GM19455 (cell line): Measurements from ENCODE around the gene HP1BP3.

Source experiments
- ATAC-seq: cut with Tn5 transposase; IDR thresholded peaks from one replicate; pipeline ENCODE4 v1.9.1; 2021; ENCODE audit not compliant: unreplicated experiment

HP1BP3 gene

GRCh38 chr1:20712215-20712577 lies 74.9 kb downstream of the HP1BP3 start:
- ATAC-seq: no peak

GRCh38 chr1:20711285-20712214 lies 75.6 kb downstream of the HP1BP3 start:
- ATAC-seq: no peak

GRCh38 chr1:20710469-20711284 lies 76.4 kb downstream of the HP1BP3 start:
- ATAC-seq: no peak

GRCh38 chr1:20709868-20710267 lies 77.2 kb downstream of the HP1BP3 start:
- no peak for ATAC-seq

GRCh38 chr1:20708891-20709290 lies 78.2 kb downstream of the HP1BP3 start:
- ATAC-seq: no peak

- no peak for ATAC-seq
Observed at GRCh38 chr1:20708057-20708456, 79.0 kb downstream of the HP1BP3 start.

- ATAC-seq: no peak
Observed at GRCh38 chr1:20706841-20707240, 80.3 kb downstream of the HP1BP3 start.

- ATAC-seq: no peak
Observed at GRCh38 chr1:20705203-20705755, 81.8 kb downstream of the HP1BP3 start.

GRCh38 chr1:20704390-20705202 lies 82.5 kb downstream of the HP1BP3 start:
- ATAC-seq: no peak

GRCh38 chr1:20703124-20703756 lies 83.9 kb downstream of the HP1BP3 start:
- no peak for ATAC-seq

GRCh38 chr1:20702416-20702815 lies 84.7 kb downstream of the HP1BP3 start:
- ATAC-seq: no peak

- no peak for ATAC-seq
Observed at GRCh38 chr1:20701847-20702246, 85.3 kb downstream of the HP1BP3 start.

- no peak for ATAC-seq
Observed at GRCh38 chr1:20701446-20701845, 85.7 kb downstream of the HP1BP3 start.

- no peak for ATAC-seq
Observed at GRCh38 chr1:20700636-20701215, 86.4 kb downstream of the HP1BP3 start.

- no peak for ATAC-seq
Observed at GRCh38 chr1:20699558-20699957, 87.5 kb downstream of the HP1BP3 start.

GRCh38 chr1:20698195-20698910 lies 88.8 kb downstream of the HP1BP3 start:
- ATAC-seq: no peak

- no peak for ATAC-seq
Observed at GRCh38 chr1:20697563-20697962, 89.5 kb downstream of the HP1BP3 start.

GRCh38 chr1:20696397-20697333 lies 90.4 kb downstream of the HP1BP3 start:
- ATAC-seq: peak; percentile 69
